Testis (tissue), 2 donors: ENCODE data around the gene KDM1B.

Experiments used
- POLR2A ChIP-seq: fragments of 450-650 bp; IDR thresholded peaks from one replicate; pipeline ENCODE4 v1.6.1; 2017; ENCODE audit warnings: antibody characterized with exemption, mild to moderate bottlenecking, moderate library complexity
- TF ChIP-seq, protein P1 (sequence below), 3 experiments: fragments of 450-650 bp in 2 of 3; fragments of 200-600 bp in 1 of 3; sonication (generic) in 1 of 3; IDR thresholded peaks; one replicate each; pipeline ENCODE4 v1.5.1; 2016 to 2019; ENCODE audit warnings: antibody characterized with exemption in 3 of 3, mild to moderate bottlenecking in 2 of 3, moderate library complexity in 1 of 3

DNA sequence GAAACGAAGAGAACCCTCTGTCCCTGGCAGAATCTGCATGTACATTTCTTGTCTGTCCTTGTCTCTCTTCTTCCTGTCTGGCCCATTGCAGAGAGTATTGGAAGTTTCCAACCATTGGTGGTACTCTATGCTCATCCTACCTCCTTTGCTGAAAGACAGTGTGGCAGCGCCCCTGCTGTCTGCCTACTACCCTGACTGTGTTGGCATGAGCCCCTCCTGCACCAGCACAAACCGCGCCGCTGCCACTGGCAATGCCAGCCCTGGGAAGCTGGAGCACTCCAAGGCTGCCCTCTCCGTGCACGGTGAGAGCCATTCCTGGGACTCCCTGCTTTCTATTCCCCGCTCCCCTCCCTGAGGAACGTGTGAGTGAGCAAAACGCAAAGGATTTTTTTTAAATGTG, 32.5 kb downstream of the KDM1B start:
- TF ChIP-seq, protein P1, sequence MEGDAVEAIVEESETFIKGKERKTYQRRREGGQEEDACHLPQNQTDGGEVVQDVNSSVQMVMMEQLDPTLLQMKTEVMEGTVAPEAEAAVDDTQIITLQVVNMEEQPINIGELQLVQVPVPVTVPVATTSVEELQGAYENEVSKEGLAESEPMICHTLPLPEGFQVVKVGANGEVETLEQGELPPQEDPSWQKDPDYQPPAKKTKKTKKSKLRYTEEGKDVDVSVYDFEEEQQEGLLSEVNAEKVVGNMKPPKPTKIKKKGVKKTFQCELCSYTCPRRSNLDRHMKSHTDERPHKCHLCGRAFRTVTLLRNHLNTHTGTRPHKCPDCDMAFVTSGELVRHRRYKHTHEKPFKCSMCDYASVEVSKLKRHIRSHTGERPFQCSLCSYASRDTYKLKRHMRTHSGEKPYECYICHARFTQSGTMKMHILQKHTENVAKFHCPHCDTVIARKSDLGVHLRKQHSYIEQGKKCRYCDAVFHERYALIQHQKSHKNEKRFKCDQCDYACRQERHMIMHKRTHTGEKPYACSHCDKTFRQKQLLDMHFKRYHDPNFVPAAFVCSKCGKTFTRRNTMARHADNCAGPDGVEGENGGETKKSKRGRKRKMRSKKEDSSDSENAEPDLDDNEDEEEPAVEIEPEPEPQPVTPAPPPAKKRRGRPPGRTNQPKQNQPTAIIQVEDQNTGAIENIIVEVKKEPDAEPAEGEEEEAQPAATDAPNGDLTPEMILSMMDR (IDR thresholded peaks at IDR 0.05), result no peak
- TF ChIP-seq POLR2A, result no peak
